ENCODE measurements around the gene COL10A1. TPM values are rescaled to one million over a fixed set of nuclear protein-coding genes. Genes with fewer than 3 reads are reported as not detected.

The COL10A1 gene
- total RNA-seq, 1 experiment from 2014 or later, result not detected

GRCh38 chr6:116165596-116165995 lies 39.7 kb upstream of the COL10A1 start:
- CTCF ChIA-PET, result no interaction called here
- BruUV-seq (replicated peaks), result no TSS peak
- H3K36me3 ChIP-seq (ENCODE audit: insufficient read depth, low read length, poor library complexity, severe bottlenecking), result no peaks in the 10 kb centered on the region
- DNase-seq (ENCODE audit: low spot score), result peak; percentile 10
- H3K4me3 ChIP-seq (ENCODE audit: low read depth, low read length, poor library complexity, severe bottlenecking), result no peak overlapping the region
- H3K4me1 ChIP-seq (ENCODE audit: insufficient read depth, low read length, poor library complexity, severe bottlenecking), result no peaks in the 10 kb centered on the region
- TF ChIP-seq CTCF (conservative IDR thresholded peaks at IDR 0.05; ENCODE audit: low read depth, low read length) (no peak), EZH2 (IDR thresholded peaks at IDR 0.05; ENCODE audit: borderline replicate concordance, low read depth, low read length, poor library complexity, severe bottlenecking) (no peak)
- H3K9me3 ChIP-seq (ENCODE audit: low read depth, low read length, poor library complexity, severe bottlenecking), result peaks cover 7% of the 10 kb centered on the region
- intact Hi-C loops (cut with micrococcal nuclease; ENCODE audit: unreplicated experiment), result no loop called here
- no peak overlapping the region for H3K27ac ChIP-seq (ENCODE audit: low read depth, low read length, poor library complexity, severe bottlenecking)
- H3K27me3 ChIP-seq (replicated peaks; ENCODE audit: insufficient read depth, low read depth, low read length, poor library complexity), result no peaks in the 10 kb centered on the region
- POLR2A ChIA-PET (ENCODE audit: low non-redundant PET), result no interaction called here

GRCh38 chr6:116159782-116160524 lies 34.0 kb upstream of the COL10A1 start:
- Histone ChIP-seq H3K27ac (ENCODE audit: low read depth, low read length, poor library complexity, severe bottlenecking) (no peak overlapping the region), H3K4me1 (ENCODE audit: insufficient read depth, low read length, poor library complexity, severe bottlenecking) (no peaks in the 10 kb centered on the region), H3K36me3 (ENCODE audit: insufficient read depth, low read length, poor library complexity, severe bottlenecking) (no peaks in the 10 kb centered on the region), H3K9me3 (ENCODE audit: low read depth, low read length, poor library complexity, severe bottlenecking) (no peaks in the 10 kb centered on the region), H3K4me3 (ENCODE audit: low read depth, low read length, poor library complexity, severe bottlenecking) (no peak overlapping the region), H3K27me3 (replicated peaks; ENCODE audit: insufficient read depth, low read depth, low read length, poor library complexity) (no peaks in the 10 kb centered on the region)
- DNase-seq (ENCODE audit: low spot score), result peak; percentile 27
- intact Hi-C loops (cut with micrococcal nuclease; ENCODE audit: unreplicated experiment), result no loop called here
- BruUV-seq (replicated peaks), result no TSS peak
- ChIA-PET CTCF (no interaction called here), POLR2A (ENCODE audit: low non-redundant PET) (no interaction called here)
- TF ChIP-seq CTCF (conservative IDR thresholded peaks at IDR 0.05; ENCODE audit: low read depth, low read length) (no peak), EZH2 (IDR thresholded peaks at IDR 0.05; ENCODE audit: borderline replicate concordance, low read depth, low read length, poor library complexity, severe bottlenecking) (no peak)

GRCh38 chr6:116158641-116159040 lies 32.7 kb upstream of the COL10A1 start:
- TF ChIP-seq EZH2 (IDR thresholded peaks at IDR 0.05; ENCODE audit: borderline replicate concordance, low read depth, low read length, poor library complexity, severe bottlenecking) (no peak), CTCF (conservative IDR thresholded peaks at IDR 0.05; ENCODE audit: low read depth, low read length) (no peak)
- intact Hi-C loops (cut with micrococcal nuclease; ENCODE audit: unreplicated experiment), result no loop called here
- Histone ChIP-seq H3K27ac (ENCODE audit: low read depth, low read length, poor library complexity, severe bottlenecking) (no peak overlapping the region), H3K4me3 (ENCODE audit: low read depth, low read length, poor library complexity, severe bottlenecking) (no peak overlapping the region), H3K9me3 (ENCODE audit: low read depth, low read length, poor library complexity, severe bottlenecking) (no peaks in the 10 kb centered on the region), H3K4me1 (ENCODE audit: insufficient read depth, low read length, poor library complexity, severe bottlenecking) (no peaks in the 10 kb centered on the region), H3K36me3 (ENCODE audit: insufficient read depth, low read length, poor library complexity, severe bottlenecking) (no peaks in the 10 kb centered on the region), H3K27me3 (replicated peaks; ENCODE audit: insufficient read depth, low read depth, low read length, poor library complexity) (no peaks in the 10 kb centered on the region)
- no TSS peak for BruUV-seq (replicated peaks)
- CTCF ChIA-PET, result no interaction called here
- POLR2A ChIA-PET (ENCODE audit: low non-redundant PET), result no interaction called here
- no peak for DNase-seq (ENCODE audit: low spot score)

Measured in A673 (cell line).